Activated CD4-positive, alpha-beta T cell treated with anti-CD3 and anti-CD28 coated beads, Interleukin-2, amount 50 U/mL, for 48 hours (primary cell): ENCODE results near the gene GLUD2.
"Not testable (repeated sequence)": the region's sequence is repeated elsewhere in the genome, so short reads cannot be mapped to it uniquely, and the experiment has no call there.

Experiments used
- DNase-seq, 2 experiments: peaks; one replicate each; pipeline ENCODE4 v3.0.0-alpha.2; 2020

Gene GLUD2

DNA sequence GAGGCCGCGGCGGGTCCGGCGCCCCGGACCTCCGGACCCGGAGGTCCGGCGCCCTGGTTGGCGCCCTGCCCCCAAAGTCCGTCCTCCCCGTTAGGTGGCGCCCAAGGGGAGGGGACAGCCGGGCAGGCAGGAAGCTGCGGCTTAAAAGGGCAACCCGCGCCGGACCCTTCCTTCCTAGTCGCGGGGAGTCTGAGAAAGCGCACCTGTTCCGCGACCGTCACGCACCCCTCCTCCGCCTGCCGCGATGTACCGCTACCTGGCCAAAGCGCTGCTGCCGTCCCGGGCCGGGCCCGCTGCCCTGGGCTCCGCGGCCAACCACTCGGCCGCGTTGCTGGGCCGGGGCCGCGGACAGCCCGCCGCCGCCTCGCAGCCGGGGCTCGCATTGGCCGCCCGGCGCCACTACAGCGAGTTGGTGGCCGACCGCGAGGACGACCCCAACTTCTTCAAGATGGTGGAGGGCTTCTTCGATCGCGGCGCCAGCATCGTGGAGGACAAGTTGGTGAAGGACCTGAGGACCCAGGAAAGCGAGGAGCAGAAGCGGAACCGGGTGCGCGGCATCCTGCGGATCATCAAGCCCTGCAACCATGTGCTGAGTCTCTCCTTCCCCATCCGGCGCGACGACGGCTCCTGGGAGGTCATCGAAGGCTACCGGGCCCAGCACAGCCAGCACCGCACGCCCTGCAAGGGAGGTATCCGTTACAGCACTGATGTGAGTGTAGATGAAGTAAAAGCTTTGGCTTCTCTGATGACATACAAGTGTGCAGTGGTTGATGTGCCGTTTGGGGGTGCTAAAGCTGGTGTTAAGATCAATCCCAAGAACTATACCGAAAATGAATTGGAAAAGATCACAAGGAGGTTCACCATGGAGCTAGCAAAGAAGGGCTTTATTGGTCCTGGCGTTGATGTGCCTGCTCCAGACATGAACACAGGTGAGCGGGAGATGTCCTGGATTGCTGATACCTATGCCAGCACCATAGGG is at the start of gene GLUD2:
Gene GLUD2 (plus strand): TSS at position 170 of the 979 bp plus-strand sequence. CDS start 75 bp downstream, at position 245.
- DNase-seq, result peak; percentile 11 to 13

DNA sequence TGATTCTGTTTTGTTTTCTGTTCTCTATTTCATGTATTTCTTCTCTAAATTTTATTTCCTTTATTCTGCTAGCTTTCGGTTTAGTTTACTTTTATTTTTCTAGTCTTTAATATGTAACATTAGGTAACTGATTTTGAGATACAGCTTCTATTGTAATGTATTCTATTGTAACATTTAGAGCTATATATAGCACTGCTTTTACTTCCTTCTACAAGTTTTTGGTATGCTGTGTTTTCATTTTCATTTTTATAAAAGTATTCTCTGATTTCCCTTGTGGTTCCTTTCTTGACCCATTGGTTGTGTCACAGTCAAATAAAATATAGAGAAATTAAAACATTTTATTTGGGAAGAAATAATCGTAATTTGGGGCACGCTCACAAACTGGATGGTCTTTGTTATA is 48.0 kb upstream of the GLUD2 start:
- DNase-seq, result no peak

DNA sequence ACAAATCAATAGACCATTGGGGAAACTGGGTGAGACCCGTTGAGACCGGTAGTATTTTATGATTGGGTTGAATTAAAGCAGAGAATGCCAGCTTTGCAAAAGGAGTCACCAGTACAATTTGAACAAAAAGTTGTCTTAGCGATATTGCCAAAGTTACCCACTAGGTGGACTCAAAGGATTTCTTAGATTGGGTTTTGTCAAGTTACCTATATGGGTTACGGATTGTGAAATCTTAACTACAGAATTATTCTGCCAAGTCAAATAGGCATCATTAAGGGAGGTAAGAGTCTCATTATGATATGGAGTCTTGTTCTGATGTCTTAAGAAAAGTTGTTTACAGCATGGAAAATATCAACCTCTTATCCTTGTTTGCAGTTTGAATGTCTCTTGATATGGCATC is 46.8 kb upstream of the GLUD2 start:
- no peak for DNase-seq

DNA sequence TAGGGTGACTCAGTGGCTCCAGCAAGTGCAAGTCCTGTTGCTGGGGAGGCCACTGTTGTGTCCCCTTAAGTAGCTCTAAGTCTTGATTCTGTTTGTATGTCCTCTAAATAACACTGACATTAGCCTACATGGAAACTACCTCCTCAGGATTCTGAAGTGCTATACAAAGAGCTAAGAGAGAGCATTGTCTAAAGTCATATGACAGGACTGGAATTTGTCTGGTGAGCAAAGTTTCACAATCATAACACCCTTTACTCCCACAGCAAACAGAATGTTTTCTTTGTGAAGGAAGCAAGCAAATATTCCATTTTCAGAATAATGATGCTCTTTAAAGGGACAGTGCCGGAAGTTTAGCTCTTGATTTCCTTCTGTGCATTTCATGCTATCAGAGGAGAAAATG is 38.5 kb upstream of the GLUD2 start:
- DNase-seq, result no peak

DNA sequence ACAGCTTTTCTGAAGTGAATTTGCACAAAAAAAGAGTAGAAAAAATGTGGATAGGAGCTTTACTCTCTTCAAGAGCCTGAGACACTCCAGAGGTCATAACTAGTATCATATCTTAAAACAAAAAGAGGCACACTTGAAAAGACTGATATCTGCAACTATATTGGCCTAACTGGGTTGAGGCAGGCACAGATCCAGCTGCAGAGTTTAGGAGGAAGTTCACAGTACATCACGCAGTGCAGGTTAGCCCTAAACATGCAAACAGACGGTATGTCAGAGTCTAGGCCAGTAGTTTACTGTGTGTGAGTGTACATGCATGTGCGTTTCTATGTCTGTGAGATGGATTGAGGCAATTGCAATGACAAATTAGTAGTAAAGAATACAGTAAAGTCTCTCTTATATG is 37.6 kb upstream of the GLUD2 start:
- no peak for DNase-seq

DNA sequence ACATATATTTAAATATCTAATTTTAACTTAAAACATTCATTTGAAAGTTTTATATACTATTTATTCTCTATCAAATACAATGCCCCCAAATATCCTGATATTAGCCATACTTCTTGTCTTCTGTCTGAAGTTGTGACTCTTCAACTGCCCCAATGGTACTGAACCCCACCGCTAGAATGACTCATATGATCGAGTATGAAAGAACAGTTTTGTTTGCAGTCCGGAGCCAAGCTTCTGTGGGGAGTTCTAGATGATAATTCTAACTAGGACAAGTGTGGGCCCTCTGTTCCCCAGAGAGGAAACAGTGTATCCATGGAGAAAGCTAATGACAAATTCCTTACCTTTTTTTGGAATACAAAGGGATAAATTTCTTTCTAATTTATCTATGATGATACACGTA is 37.2 kb upstream of the GLUD2 start:
- DNase-seq, result no peak

DNA sequence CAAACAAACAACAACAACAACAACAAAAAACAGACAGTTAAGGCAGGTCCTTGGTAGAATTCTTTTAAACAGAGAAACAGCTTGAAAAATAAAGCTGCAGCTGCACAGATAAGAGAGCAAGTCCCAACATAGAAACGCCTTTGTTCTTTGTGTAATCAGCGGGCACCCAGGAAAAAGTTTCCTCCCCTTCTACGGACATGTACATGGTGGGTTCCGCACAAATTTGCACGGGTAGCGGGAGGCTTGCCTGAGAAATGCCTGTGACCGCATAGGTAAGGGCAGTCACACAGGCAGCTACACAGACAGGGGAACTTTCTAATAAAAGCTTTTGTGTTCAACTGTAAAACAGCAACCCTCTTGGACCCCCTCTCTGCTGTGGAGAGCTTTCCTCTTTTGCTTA is 36.2 kb upstream of the GLUD2 start:
- DNase-seq, result no peak

DNA sequence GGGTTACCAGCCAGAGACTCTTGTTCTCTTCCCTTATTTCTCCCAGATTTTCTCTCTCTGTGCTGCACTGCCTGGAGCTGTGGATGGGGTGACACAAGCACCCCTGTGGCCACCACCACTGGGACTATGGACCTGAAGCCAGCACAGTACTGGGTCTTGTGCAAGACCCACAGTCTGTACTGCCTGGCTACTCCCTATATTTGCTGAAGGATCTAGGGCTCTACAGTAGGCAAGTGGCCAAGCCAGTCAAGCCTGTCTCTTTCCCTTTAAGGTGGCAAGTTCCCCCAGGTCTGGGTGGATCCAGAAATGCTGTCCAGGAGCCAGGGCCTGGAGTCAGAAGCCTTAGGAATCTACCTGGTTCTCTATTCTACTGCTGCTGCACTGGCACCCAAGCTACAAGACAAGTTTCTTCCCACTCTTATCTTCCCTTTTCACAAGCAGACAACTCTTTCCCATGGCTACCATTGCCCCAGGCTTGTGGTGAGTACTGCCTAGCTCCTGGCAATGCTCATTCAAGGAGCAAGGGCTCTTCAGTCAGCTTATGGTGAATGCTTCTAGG is 33.4 kb upstream of the GLUD2 start:
- DNase-seq, result no peak

DNA sequence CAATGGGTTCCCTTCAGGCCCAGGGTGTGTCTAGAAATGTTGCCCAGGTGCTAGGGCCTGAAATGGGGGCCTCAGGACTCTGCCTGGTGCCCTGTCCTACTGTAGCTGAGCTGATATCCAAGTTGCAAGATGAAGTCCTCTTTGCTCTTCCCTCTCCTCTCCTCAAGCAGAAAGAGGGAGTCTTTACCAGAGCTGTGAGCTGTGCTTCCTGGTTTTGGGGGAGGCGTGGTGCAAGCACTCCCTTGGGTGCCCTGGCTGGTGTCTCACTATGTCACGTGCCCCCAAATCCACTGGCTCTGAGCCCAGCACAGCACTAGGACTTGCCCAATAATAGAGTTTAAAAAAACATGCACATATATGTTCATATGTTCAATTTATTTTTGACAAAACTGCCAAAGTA is 32.6 kb upstream of the GLUD2 start:
- no peak for DNase-seq

DNA sequence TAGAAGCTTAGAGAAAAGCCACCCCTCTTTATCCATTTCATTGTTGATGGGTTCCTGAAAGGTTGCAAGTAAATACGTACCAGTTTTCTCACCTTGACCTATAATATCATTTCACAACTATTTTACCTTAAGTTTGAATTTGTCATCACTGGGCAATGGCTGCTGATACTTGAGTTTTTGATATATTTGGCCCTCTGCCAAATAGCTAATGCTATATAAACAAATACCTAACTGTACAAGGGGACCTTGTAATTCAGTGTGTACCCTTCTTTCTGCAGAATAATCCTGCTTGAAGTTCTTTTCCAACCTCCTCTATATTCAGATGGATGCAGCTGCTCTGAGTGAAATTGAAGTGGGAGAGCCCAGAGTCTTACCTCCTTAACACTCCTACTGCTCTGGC is 19.0 kb upstream of the GLUD2 start:
- no peak for DNase-seq

DNA sequence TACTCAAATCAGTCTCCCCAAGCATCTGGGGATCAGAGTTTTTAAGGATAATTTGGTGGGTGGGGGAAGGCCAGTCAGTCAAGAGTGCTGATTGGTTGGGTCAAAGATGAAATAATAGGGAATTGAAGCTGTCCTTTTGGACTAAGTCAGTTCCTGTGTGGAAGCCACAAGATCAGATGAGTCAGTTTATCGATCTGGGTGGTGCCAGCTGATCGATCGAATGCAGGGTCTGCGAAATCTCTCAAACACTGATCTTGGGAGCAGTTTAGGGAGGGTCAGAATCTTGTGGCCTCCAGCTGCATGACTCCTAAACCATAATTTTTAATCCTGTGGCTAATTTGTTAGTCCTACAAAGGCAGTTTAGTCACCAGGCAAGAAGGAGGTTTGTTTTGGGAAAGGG is 17.3 kb upstream of the GLUD2 start:
- DNase-seq, result no peak

DNA sequence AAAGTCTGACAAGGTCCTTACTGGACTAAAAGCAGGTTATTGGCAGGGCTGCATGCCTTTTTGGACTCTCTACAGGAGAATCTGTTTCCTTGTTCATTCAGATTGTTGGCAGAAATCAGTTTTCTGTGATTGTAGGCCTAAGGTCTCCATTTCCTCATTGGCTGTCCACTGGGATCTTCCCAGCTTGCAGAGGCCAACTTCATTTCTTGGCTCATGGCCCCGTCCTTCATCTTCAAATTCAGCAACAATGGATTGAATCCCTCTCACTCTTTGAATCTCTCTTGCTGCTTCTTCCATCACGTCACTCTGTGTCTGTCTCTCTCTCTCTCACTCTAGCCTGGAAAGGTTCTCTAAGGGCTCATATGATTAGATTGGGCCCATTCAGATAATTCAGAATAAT is 14.9 kb upstream of the GLUD2 start:
- DNase-seq, result no peak

DNA sequence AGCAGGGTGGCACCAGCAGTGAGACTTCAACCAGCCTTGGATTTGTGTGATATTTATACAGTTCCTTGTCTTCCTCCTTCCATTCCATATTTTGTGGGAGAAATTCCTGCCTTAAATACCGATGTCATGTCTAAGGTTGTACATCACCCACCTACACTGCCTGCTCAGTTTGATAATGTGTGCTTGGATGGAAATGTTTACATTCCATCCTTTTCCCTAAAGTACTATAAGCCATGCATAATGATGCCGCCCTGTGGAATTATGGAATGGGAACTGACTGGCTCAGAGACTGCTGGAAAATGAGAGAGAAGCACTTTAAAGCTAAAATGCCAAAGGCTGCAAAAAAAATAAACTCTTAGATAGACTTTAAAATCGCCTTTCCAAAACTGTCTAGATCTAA is 11.3 kb upstream of the GLUD2 start:
- DNase-seq, result no peak

DNA sequence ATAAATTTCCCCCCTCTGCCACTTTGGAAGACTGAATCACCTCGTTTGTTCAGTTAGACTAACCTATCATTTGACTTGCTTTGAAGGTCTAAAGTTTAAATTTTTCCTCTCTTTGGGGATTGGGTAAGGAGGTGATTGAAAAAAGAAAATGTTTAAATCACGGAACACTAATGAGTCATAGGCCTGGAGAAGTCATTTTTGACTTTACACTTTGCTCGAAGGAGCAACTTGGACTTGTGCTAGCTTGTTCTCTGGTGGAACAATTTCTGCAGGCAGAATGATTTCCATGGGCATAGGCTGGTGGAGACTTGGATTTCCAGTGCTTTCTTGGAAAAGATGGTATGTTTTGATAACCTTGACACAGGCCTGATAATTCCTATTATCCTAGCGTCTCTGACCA is 10.5 kb upstream of the GLUD2 start:
- DNase-seq, result no peak

DNA sequence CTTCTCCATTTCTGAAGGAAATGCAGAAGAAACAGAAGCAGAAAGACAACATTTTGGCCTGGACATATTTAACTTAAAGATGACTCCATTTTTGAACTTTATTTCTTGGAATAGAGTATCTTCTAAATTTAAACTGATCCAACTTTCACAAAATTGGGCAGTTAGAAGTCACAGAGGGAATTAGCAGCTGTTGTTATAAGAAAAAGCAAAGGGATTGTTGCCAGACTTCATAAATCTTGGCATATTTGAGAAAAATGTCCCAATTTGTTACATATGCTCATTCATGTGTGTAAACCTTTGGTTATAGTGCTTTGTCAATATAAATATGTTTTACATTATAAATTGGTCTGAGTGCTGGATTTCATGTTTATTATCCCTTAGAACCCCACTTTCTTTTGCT is 3.4 kb downstream of the GLUD2 start:
- DNase-seq, result no peak

DNA sequence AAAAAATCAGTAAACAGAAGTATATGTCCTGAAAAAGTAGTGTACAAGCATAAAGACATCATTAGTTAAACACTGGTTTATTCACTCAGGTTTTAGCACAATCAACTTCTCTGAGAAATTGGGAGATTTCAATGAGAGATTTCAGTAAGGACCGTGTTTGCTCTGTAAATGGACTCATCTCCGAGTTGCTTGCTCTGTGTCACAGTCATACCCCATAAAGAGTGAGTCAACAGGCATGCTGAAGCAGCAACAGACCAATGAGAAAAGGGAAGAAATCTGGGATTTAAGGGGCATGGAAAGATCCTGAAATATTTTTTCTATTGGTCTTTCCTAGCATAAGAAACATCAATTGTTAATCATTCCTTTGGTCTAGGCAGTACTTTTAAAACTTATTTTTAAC is 4.7 kb downstream of the GLUD2 start:
- DNase-seq, result no peak

DNA sequence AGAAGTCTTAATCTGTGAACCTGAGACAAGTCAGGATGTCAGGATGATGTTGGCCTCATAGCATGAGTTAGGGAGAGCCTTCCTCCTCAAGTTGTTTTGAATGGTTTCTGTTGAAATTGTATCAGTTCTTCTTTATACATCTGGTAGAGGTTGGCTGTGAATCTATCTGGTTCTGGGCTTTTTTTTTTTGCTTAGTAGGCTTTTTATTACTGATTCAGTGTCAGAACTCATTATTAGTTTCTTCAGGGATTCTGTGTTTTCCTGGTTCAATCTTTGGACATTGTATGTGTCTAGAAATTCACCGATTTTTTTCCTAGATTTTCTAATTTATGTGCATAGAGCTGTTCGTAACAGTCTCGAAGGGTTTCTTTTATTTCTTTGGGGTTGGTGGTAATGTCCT is 14.9 kb downstream of the GLUD2 start:
- no peak for DNase-seq

DNA sequence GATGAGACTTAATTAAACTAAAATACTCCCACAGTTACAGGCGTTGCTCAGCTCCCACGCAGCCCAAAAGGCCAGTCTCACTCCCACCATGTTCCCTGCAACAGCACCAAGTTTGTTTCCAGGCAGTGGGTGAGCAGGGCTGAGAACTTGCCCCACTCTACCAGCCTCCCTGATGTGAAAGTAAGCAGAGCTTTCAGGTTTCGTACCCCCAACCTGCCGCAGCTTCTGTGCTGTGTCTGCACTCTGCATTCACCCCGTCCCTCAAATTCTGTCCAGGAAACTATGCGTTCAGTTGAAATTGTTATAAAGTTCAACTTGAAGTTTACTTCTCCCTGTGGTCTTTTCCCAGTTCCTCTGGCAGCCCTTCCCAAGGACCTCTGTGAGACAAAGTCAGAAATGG is 17.2 kb downstream of the GLUD2 start:
- no peak for DNase-seq

DNA sequence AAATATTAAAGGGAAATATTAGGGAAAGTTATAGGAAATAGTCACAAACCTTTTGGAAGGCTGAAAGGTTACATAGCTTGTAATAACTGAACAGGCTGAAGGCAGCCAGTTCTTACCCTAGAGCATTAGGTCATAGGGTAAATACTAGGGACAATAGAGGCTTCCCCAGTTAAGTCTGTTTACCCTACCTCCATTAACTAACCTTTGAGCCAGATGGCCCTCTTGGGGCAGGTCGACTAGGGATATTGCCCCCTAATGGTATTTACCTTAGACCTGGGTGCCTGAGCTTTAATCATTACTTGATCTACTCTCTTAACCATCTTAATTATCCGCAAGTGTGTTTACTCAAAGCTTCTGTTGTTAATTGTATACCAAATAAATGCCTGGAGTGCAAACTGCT is 36.8 kb downstream of the GLUD2 start:
- DNase-seq, result not testable (repeated sequence)

DNA sequence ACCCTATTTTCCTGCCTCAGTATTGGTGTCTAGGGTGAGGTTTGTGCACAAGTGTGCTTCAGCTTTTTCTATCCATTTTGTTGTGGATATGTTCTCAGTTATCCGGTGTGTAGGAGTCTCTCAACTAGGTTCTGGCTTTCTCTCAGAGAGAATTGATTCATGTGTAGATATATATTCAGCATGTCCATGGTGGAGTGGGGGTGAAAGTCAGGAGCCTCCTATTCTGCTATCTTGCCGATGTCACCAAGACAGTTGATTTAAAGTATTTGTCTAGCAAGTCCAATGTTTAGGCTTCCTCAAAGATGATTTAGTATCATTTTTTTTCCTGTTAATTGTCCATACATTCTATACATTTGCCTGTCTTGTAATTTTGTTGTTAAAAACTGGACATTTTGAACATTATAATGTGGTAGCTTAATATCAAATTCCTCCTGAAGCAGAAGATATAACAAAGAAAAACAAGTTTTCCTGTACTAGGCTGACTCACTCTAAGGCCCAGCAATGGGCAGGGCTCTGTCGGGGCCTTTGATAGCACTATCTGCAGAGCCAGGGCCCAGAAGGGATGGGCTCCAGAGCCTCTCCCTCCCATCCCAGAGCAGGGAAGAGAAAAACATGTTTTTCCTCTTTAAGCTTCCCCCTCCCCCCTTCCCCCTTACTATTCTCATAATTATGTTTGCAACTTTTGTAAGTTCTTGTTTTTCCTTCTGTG is 37.6 kb downstream of the GLUD2 start:
- no peak for DNase-seq

DNA sequence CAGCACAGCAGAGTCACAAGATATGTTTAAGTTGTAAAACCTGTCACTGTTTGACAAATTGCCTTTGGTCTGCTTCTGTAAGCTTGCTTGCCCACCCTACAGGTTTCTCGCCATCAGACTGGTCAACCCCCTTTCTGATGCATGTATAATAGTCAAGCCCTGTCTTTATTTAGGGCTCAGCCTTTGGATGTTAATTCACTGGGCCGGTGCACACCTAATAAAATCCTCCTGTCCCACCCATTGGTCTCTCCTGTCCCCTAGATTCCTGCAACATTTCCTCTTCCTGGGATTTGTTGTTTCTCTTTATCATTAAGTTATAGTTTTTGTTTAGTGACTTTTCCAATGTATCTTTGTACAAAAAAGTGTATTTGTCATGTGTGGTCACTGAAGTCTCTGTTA is 38.2 kb downstream of the GLUD2 start:
- DNase-seq, result no peak

DNA sequence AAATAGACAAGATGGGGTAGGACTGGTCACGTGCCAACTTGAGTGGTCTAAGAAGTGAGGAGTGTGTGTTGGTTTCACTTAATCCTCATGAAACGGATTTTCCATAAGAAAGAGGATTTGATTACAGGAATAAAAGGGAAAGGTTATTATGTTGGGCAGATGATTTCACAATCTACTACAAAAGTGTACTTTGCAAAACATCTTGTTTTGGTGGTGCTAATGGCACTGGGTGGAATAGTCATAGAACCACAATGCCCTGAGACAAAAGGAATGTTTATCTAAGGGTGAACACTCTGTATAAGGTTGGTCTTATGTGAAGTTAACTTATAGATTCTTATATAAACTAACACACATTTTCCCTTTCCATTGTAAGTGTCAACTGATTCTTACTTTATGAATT is 45.6 kb downstream of the GLUD2 start:
- DNase-seq, result no peak
